Smooth muscle cell of the brain vasculature (primary cell): Measurements from ENCODE around the gene CHCHD1.
"Not testable (repeated sequence)": the region's sequence is repeated elsewhere in the genome, so short reads cannot be mapped to it uniquely, and the experiment has no call there.

ENCODE experiments used
- DNase-seq: peaks from one replicate; pipeline ENCODE4 v3.0.0-alpha.2; 2012; ENCODE audit warnings: low read depth, low spot score

The CHCHD1 gene

DNA sequence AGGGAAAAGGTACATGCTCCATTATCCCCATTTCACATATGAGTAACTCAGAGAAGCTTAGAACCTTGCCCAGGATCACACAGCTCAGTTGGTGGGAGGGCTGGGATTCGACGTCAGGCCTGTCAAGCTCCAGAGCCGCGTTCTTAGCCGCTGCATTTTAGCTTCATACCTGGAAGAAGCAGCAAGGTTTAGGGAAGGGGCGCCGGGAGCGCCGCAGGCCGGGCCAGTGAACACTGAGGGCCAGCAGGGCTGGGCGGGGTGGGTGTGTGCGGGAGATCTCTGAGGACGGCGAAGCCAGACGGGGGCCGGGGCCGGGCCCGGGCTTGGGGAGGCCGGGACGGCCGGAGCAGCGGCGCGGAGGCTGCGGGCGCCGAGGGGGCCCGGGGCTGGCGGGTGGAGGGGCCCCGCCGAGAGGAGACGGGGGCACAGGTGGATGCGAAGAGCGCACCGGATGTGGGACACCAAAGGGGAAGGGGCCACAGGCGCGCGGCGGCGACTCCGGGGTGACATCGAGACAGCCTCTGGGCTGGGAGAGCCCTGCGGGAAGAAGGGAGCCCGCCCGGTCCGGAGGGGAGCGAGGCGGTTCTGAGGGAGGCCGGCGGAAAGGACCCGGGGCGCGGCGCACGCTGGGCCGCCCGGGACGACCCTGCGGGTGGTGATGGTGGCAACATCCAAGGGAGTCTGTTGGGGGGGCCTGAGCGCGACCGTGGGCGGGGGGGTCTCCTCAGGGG, 29.1 kb downstream of the CHCHD1 start:
- no peak for DNase-seq

DNA sequence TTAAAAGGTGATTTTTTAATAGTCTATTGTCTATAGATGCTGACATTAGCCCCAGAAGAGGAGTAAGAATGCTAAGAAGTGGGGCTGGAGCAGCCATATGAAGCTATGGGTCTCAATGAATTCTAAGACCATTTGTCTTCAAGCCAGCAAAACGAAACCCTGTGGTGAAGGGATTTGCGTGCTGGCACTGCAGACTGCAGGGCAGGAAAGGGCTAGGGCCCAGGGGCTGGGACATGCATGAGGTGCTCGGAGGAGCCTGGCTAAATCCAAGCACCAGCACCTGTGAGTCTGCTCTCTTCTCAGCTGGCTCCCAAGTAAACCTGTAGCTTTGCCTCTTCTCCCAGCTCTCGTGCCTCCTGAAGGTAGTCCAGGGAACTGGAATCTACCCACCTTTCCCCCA, 30.8 kb downstream of the CHCHD1 start:
- DNase-seq = no peak

DNA sequence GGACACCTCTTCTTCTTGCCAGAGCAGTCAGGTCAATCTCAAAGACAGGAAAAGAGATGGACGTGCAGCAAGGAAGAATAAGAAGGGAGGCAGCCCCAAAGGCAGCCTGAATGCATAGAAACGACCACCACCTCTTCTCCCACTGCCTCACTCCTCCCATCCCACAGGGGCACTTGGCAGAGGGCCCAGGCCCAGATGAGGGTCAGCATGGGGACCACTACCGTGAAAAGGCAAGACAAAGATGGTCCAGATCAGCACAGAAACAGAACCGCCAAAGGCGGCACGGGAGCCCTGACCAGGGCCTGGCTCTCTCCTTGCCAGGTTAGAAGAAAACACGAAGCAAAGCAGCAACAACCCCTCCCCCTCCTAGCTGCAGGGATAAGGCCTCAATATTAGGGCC, 31.5 kb downstream of the CHCHD1 start:
- no peak for DNase-seq

DNA sequence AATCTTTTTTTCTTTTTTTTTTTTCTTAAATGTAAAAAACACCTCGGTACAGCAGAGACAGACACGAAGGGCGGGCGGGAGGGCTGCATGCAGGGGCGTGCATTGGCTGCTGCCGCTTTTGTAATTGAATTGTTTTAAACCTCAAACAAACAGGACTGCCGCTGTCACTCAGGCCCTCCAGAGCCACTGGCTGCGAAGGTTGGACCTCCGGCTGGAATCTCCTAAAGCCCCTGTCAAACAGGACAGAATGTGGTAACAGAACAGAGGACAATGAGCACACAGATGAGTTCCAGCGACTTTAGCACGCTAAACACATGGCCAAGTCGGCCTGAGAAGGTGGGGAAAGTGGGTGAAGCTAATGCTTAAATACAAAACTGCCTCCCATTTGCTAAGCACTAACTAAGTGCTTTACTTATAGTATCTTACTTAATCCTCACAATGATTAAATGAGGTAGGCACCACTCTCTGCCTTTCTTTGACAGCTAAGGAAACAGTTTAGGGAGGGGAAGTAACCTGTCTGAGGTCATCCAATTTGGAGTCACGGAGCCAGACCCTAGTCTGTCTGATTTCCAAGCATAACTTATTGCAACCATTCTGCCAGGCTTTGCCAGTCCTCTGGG, 32.5 kb downstream of the CHCHD1 start:
- DNase-seq = no peak

DNA sequence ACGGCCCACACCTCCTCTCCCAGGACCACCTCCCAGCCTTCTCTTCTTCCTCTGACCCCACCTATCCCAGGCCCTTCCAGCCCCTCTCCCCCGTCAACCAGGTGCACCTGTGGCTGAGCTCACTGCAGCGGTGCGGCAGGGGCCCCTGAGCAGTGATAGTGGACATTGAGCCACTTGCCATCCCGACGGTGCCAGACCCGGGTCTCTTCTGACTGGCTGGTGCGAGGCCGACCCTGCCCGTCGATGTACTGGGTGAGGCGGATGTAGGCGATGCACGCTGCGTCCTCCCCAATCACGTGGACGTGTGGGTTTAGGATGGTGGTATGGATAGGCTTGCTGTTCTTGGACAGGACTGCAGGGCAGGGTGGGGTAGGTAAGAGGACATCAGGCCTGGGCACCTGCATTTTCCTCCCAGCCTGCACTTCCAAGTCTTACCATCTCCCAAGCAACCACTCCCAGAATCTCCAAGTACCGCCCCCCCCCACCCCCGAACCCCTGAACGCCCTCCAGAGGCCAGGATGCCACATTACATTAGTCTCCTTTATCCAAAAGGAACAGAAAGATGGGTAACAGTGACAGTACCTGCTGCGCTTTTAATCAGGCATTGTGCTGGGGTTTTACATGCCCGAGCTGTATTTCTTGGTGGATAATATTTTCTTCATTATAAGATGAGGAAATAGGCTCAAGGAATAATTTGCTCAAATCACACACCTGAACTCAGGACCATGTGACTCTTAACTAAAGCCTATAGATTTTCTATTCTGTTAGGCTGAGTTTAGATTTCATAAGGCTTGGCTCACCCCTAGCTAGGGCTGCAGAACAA, 33.3 kb downstream of the CHCHD1 start:
- DNase-seq = no peak

DNA sequence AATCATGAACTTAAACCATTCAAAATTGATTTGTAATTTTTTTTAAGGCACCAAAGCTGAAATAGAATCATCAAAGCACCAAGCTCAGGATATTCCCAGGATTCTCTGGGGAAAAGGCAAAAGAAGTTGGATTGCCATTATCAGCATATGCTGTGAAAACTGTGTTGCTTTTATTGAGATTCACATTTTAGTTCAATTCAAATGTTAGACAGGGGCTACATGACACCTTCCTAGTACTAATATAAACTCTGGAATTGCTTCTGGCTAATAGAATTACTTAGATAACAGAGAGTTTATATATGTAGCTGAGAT, 33.8 kb downstream of the CHCHD1 start:
- DNase-seq = no peak

DNA sequence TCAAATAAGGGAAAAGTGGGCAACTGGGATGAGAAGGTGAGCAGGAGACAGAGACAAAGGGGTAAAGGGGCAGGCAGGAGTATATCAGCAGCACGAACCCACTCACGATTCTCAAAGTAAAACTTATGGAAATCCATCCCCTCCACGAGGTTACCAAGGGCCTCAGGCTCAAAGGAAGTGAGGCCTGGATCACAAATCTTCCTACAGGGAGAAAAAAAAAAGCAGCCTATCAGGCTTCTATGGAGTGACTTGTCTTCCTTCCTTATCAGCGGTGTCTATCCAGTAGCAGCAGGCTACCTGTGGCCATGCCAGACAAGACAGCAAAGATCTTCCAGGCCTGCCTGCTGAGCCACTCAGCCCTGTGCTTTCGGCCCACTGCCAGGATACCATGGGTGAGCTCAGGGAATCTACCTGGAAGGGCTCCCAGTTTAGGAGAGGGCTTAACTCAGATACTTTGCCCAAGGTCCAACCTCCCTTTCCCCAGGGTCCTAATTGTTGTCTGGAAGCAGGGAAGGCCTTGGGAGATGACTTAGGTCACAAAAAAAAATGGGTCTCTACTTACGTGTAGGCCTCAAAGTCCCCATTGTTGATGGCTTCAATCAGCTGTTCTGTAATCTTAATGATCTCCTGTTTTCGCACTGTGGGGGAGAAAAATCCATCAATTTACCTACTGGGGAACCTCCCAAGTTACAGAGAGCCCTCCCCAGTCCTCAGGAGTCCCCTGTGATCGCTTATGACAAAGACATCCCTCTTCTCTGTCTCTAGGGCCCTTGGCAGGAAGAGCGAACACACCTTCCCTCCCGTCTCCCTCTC, 35.3 kb downstream of the CHCHD1 start:
- no peak for DNase-seq

DNA sequence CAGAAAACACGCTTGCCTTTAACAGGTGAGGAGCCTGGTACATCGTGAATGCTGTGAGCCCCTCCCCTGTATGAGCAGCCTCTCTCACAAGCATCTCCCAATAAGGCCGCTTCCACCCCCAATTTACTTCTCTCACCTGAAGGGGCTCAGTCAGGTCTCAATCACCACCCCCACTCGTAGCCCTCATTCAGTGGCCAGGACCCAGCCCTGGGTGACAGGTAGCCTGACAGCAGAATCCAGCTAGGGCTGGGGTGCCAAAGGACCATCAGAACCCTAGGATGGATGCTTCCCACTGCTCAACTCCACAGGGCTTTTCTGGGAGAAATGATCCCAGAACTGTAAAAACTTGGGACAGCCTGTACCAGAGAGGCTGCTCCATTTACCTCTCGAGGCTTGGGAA, 36.0 kb downstream of the CHCHD1 start:
- DNase-seq = no peak

DNA sequence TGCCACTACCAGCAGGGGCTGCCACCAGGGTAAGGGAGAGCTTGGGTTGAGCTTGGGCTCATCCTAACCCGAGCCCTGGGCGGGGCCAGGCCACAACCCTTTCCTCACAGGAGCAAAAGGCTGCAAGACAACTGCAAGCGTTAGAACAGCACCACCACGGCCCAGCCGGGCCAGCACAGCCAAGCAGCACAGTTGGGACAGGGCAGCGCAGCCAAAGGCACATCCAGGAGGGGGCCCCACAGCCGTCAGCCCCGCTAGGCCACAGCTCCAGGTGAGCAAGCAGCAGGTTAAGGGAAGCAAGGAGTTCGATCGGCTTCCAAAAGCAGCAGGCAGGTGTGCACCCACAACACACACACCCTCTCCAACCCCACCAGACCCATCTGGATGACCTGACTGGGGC, 36.6 kb downstream of the CHCHD1 start:
- no peak for DNase-seq

DNA sequence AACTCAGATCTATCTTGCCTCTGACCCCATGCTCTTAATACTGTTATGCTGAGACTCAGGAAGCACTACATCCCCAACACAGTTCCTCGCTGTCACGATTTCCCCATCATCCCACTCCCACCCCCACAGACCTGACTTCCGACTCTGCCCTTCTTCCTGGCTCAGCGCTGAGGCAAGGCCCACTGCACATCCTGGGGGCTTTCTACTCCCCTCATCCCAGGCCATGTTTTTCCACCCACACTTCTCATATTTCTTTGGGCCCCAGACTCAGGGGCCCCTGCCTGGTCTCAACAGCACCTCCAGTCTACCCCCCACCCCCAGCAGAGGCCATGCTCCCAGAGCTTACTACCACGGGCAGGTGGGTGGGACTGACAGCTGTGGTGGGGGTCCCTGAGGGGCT, 37.2 kb downstream of the CHCHD1 start:
- no peak for DNase-seq

DNA sequence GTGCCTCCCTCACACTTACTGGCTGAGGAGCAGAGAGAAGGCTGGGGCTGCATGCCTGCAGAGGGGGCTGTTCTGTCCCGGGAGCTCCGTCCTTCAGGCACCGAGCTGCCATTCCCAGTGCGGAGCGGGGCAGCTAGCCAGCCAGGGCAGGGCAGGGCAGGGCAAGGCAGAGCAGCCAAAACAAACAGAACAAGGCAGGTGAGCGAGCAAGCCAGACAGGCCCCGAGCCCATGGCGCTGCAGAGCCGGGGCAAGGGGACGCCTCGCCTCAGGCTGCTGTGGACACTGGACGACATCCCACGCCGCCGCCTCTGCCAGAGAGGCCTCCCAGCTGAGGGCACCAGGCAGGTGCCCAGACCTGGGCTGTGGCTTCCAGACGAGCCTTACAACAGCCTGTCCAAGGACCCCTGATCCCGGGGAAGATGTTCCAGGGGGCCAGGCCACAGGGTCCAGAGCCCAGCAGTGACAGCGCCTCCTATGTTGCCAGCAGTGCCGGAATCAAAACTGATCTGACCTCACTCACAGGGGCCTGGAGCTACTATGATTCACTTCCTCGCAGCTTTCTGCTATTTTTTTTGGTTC, 37.8 kb downstream of the CHCHD1 start:
- no peak for DNase-seq

DNA sequence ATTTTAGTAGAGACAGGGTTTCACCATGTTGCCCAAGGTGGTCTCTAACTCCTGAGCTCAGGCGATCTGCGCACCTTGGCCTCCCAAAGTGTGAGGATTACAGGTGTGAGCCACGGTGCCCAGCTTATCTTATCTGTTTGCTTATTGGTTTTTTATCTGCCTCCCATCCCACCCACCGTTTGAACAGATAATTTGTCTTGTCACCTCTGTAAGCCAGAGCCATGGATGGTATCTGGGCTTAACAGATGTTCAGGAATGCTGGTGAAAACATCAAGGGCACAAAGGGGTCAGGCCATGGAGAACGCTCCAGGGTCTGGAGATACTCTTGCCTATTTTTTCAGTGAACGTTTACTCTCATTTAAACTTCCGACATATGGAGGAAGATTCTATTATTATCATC, 41.5 kb downstream of the CHCHD1 start:
- no peak for DNase-seq

DNA sequence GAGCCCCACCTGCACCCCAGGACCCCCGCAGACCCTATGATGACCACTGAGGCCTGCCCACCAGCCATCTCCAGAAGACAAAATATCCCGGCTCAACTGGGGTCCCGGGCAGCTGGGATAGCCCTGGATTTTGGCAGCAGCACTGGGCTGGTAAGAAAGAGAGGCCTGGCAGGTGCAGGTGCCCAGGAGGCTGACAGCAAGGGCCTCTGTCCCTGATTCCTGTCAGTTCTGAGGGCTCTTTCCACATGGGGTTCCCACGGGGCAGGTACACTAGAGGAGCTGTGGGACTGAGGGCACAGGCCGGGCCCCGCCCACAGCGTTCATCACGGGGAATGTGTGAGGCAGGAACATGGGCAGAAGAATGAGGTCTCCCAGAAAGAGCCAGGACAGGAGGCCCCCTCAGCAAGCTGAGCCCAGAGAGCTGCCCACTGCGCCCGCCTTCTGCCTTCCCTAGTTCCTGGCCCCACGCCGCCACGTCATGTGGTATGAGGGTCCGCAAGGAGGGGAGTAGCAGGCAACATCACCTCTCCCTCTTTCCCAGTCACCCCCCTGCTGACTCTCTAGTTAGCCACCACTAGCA, 42.4 kb downstream of the CHCHD1 start:
- DNase-seq = no peak

DNA sequence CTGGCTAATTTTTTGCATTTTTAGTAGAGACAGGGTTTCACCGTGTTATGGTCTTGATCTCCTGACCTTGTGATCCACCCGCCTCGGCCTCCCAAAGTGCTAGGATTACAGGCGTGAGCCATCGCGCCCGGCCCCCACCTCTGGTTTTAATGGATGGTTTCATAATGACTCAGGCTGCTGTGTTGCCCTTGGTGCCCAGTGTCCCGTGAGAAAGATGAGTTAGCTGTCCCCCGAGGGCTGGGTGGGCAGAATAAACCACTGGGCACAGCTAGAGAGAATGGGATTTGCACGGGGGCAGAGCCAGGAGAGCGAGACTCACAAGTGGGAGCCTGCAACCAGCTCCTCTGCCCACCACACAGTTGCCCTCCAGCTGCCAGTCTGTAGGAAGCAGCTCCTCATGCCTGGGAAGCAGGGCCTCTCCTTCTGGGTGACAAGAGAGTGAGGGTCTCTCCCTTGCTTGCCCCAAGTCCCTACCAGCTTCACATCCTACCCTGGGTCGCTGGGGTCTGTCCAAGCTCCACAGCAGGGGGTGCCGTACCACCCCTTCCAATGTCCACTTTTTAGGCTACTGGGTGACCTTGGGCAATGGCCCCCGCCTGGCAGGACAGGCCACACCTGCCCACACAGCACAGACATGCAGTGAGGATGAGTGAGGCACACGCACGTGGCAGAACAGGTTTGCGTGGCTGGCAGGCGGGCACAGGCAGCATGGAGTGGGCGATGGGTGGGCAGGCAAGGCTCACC, 45.7 kb downstream of the CHCHD1 start:
- DNase-seq = no peak

DNA sequence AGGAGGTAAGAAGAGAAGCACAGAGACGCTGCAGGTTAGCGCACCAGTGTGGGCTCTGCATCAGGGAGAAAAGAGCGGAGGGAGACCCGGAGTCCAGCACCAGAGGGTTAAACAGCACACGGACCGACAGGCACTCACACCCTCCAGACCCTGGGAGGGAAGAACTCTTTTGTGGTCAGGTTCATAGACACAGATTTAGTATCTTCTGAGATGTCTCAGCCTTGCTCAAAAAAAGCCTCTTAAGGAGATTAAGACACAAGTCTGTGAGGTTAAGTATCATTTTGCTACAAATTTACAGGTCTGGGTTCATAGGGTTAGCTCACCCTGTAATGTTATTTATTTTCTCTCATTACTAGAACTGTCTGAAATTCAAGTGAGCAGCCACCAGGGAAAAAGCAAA, 46.3 kb downstream of the CHCHD1 start:
- no peak for DNase-seq

DNA sequence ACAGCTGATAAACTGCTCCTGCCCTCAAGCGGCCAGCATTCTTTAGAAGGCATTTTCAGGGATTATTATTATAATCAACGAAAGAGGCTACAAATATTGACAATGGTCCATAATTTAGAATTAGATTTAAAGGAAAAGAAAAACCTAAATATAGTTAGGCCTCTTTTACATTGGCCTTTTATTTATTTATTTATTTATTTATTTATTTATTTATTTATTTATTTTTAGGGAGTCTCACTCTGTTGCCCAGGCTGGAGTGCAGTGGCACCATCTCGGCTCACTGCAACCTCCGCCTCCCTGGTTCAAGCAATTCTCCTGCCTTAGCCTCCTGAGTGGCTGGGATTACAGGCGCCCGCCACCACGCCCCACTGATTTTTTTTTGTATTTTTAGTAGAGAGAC, 47.2 kb downstream of the CHCHD1 start:
- not testable (repeated sequence) for DNase-seq
